ENCODE data around the gene NSUN6.

NSUN6 gene

DNA sequence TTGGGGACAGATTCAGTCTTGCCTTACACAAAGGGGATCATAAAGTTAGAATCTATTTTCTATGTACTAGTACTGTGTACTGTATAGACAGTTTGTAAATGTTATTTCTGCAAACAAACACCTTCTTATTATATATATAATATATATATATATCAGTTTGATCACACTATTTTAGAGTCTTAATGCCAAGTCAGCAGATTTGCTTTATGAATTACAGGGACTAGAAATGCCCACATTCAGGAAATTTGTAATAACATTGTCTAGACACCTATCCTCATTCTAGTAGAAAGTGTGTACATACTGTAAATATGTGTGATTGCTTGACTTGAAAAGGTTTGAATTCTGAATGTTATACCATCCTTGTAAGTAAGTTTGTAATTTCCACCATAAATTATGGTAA lies 111.2 kb downstream of the NSUN6 start:
- Histone ChIP-seq H3K27me3 (ENCODE audit: control insufficient read depth, insufficient read depth, low read length, poor library complexity, severe bottlenecking) (no peaks in the 10 kb centered on the region), H3K9me3 (ENCODE audit: control insufficient read depth, low read length) (no peaks in the 10 kb centered on the region), H3K4me1 (ENCODE audit: control insufficient read depth, insufficient read depth, low read length) (no peaks in the 10 kb centered on the region), H3K4me3 (ENCODE audit: insufficient read depth, low read depth, low read length) (no peak overlapping the region), H3K27ac (ENCODE audit: insufficient read depth, low read depth, low read length, poor library complexity, severe bottlenecking) (no peak overlapping the region), H3K36me3 (ENCODE audit: control insufficient read depth, insufficient read depth, low read length) (peaks cover 11% of the 10 kb centered on the region)

GRCh38 chr10:18539335-18539734 lies 112.1 kb downstream of the NSUN6 start:
- Histone ChIP-seq H3K36me3 (ENCODE audit: control insufficient read depth, insufficient read depth, low read length) (peaks cover 11% of the 10 kb centered on the region), H3K27ac (ENCODE audit: insufficient read depth, low read depth, low read length, poor library complexity, severe bottlenecking) (no peak overlapping the region), H3K27me3 (ENCODE audit: control insufficient read depth, insufficient read depth, low read length, poor library complexity, severe bottlenecking) (no peaks in the 10 kb centered on the region), H3K9me3 (ENCODE audit: control insufficient read depth, low read length) (no peaks in the 10 kb centered on the region), H3K4me3 (ENCODE audit: insufficient read depth, low read depth, low read length) (no peak overlapping the region), H3K4me1 (ENCODE audit: control insufficient read depth, insufficient read depth, low read length) (no peaks in the 10 kb centered on the region)
- WGBS, 2 experiments: 86 to 93% methylated on average over 21 to 22 of the region's 22 CpGs

- 95 to 100% methylated on average over 3 to 5 of the region's 5 CpGs for WGBS, 2 experiments
Observed at GRCh38 chr10:18533896-18534295, 117.5 kb downstream of the NSUN6 start.

GRCh38 chr10:18532881-18533535 lies 118.4 kb downstream of the NSUN6 start:
- 93 to 95% methylated on average over 5 to 7 of the region's 7 CpGs for WGBS, 2 experiments
- H3K27me3 ChIP-seq (ENCODE audit: control insufficient read depth, insufficient read depth, low read length, poor library complexity, severe bottlenecking): no peaks in the 10 kb centered on the region

More at GRCh38 chr10:18533896-18534295, 117.5 kb downstream of the NSUN6 start:
- Histone ChIP-seq H3K9me3 (ENCODE audit: control insufficient read depth, low read length) (no peaks in the 10 kb centered on the region), H3K27me3 (ENCODE audit: control insufficient read depth, insufficient read depth, low read length, poor library complexity, severe bottlenecking) (no peaks in the 10 kb centered on the region), H3K27ac (ENCODE audit: insufficient read depth, low read depth, low read length, poor library complexity, severe bottlenecking) (no peak overlapping the region), H3K4me1 (ENCODE audit: control insufficient read depth, insufficient read depth, low read length) (no peaks in the 10 kb centered on the region), H3K4me3 (ENCODE audit: insufficient read depth, low read depth, low read length) (no peak overlapping the region), H3K36me3 (ENCODE audit: control insufficient read depth, insufficient read depth, low read length) (no peaks in the 10 kb centered on the region)

DNA sequence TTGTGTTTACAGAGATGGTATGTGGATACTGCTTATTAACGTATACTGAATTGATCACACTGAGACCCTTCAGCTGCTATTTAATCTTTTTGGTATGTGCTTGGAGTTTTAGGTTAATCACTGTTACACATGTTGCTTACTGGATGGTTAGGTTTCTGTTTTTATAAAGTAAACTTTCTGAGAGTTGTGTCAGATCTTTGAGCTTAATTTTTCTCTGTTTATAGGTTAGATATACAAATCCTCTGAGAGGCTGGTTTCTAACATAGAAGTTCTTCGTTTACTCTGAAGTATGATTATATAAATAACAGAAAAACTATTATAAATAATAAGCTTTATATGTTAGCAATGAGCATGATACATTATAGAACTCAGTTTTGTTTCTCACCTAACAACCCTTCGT lies 123.1 kb downstream of the NSUN6 start:
- no peaks in the 10 kb centered on the region for H3K9me3 ChIP-seq (ENCODE audit: control insufficient read depth, low read length)
- no peak overlapping the region for H3K27ac ChIP-seq (ENCODE audit: insufficient read depth, low read depth, low read length, poor library complexity, severe bottlenecking)
- 86 to 98% methylated on average over 1 of the region's 3 CpGs for WGBS, 2 experiments
- no peaks in the 10 kb centered on the region for H3K36me3 ChIP-seq (ENCODE audit: control insufficient read depth, insufficient read depth, low read length)
- no peaks in the 10 kb centered on the region for H3K4me1 ChIP-seq (ENCODE audit: control insufficient read depth, insufficient read depth, low read length)
- H3K4me3 ChIP-seq (ENCODE audit: insufficient read depth, low read depth, low read length): no peak overlapping the region
- H3K27me3 ChIP-seq (ENCODE audit: control insufficient read depth, insufficient read depth, low read length, poor library complexity, severe bottlenecking): no peaks in the 10 kb centered on the region

More at GRCh38 chr10:18532881-18533535, 118.4 kb downstream of the NSUN6 start:
- Histone ChIP-seq H3K36me3 (ENCODE audit: control insufficient read depth, insufficient read depth, low read length) (no peaks in the 10 kb centered on the region), H3K4me1 (ENCODE audit: control insufficient read depth, insufficient read depth, low read length) (no peaks in the 10 kb centered on the region), H3K9me3 (ENCODE audit: control insufficient read depth, low read length) (no peaks in the 10 kb centered on the region), H3K27ac (ENCODE audit: insufficient read depth, low read depth, low read length, poor library complexity, severe bottlenecking) (no peak overlapping the region), H3K4me3 (ENCODE audit: insufficient read depth, low read depth, low read length) (no peak overlapping the region)

- Histone ChIP-seq H3K4me3 (ENCODE audit: insufficient read depth, low read depth, low read length) (no peak overlapping the region), H3K27ac (ENCODE audit: insufficient read depth, low read depth, low read length, poor library complexity, severe bottlenecking) (no peak overlapping the region), H3K27me3 (ENCODE audit: control insufficient read depth, insufficient read depth, low read length, poor library complexity, severe bottlenecking) (no peaks in the 10 kb centered on the region), H3K36me3 (ENCODE audit: control insufficient read depth, insufficient read depth, low read length) (no peaks in the 10 kb centered on the region), H3K4me1 (ENCODE audit: control insufficient read depth, insufficient read depth, low read length) (no peaks in the 10 kb centered on the region), H3K9me3 (ENCODE audit: control insufficient read depth, low read length) (no peaks in the 10 kb centered on the region)
- 95 to 99% methylated on average over 2 of the region's 2 CpGs for WGBS, 2 experiments
Observed at GRCh38 chr10:18527687-18528086, 123.7 kb downstream of the NSUN6 start.

DNA sequence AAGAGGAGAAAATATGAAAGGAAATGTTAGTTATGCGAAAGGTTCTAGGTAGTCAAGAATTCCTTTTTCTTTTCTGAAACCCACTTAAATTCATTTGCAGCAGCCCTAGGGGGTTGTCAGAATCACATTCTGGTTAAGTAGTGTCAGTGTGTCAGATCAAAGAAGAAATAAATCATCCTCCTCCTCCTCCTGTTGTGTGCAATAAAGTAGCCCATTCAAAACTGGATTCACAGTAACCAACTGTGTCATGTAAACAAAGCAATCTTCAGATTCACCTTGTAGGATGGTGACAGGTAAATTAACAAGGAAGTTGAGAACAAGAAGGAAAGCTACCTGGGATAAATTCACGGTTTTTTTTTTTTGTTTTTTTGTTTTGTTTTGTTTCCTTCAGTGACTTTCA lies 127.5 kb downstream of the NSUN6 start:
- Histone ChIP-seq H3K4me3 (ENCODE audit: insufficient read depth, low read depth, low read length) (no peak overlapping the region), H3K36me3 (ENCODE audit: control insufficient read depth, insufficient read depth, low read length) (no peaks in the 10 kb centered on the region)
- 83 to 93% methylated on average over 2 of the region's 2 CpGs for WGBS, 2 experiments

DNA sequence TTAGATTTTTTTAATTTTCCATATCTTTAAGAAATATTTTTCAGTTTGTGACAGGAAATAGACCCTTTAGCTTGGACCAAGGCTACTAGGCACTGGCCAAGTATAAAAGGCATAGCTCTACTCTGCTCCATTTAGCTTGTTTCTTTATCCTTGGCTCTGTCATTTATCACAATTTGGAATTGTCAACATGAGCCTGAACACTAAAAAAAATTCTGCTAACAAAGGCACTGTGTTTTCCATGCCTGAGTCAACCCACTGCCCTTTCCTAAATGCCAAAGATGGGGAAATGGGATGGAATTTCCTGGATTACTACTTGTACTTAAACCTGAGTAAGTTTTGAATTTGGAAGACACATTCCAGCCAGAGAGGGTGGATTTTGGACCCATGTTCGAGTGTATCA lies 128.4 kb downstream of the NSUN6 start:
- Histone ChIP-seq H3K27me3 (ENCODE audit: control insufficient read depth, insufficient read depth, low read length, poor library complexity, severe bottlenecking) (no peaks in the 10 kb centered on the region), H3K4me3 (ENCODE audit: insufficient read depth, low read depth, low read length) (no peak overlapping the region), H3K36me3 (ENCODE audit: control insufficient read depth, insufficient read depth, low read length) (no peaks in the 10 kb centered on the region), H3K27ac (ENCODE audit: insufficient read depth, low read depth, low read length, poor library complexity, severe bottlenecking) (no peak overlapping the region), H3K4me1 (ENCODE audit: control insufficient read depth, insufficient read depth, low read length) (no peaks in the 10 kb centered on the region), H3K9me3 (ENCODE audit: control insufficient read depth, low read length) (no peaks in the 10 kb centered on the region)
- 60 to 92% methylated on average over 1 of the region's 1 CpG for WGBS, 2 experiments

More for the DNA sequence above, 127.5 kb downstream of the NSUN6 start:
- Histone ChIP-seq H3K9me3 (ENCODE audit: control insufficient read depth, low read length) (no peaks in the 10 kb centered on the region), H3K27me3 (ENCODE audit: control insufficient read depth, insufficient read depth, low read length, poor library complexity, severe bottlenecking) (no peaks in the 10 kb centered on the region), H3K27ac (ENCODE audit: insufficient read depth, low read depth, low read length, poor library complexity, severe bottlenecking) (no peak overlapping the region), H3K4me1 (ENCODE audit: control insufficient read depth, insufficient read depth, low read length) (no peaks in the 10 kb centered on the region)

DNA sequence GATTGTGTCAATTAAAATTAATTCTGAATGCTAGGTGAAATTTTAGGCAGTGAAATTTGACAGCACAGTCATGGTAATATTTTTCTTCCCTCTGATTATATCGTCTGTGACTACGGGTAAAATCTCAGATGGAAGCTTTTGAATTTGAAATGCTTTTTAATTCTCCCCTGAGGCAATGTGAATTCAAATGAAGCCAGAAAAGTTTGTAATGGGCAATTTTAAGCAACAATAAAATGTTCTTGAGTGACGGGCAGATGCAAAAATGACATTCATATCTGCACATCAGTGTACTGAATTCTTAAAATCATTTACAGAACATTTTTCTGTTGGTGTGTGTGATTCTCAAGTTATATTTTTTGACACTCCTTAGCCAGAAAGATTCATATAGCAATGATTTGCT lies 134.5 kb downstream of the NSUN6 start:
- 93 to 98% methylated on average over 3 of the region's 3 CpGs for WGBS, 2 experiments
- H3K9me3 ChIP-seq (ENCODE audit: control insufficient read depth, low read length): no peaks in the 10 kb centered on the region
- no peaks in the 10 kb centered on the region for H3K36me3 ChIP-seq (ENCODE audit: control insufficient read depth, insufficient read depth, low read length)
- no peaks in the 10 kb centered on the region for H3K4me1 ChIP-seq (ENCODE audit: control insufficient read depth, insufficient read depth, low read length)
- no peaks in the 10 kb centered on the region for H3K27me3 ChIP-seq (ENCODE audit: control insufficient read depth, insufficient read depth, low read length, poor library complexity, severe bottlenecking)
- H3K4me3 ChIP-seq (ENCODE audit: insufficient read depth, low read depth, low read length): no peak overlapping the region
- H3K27ac ChIP-seq (ENCODE audit: insufficient read depth, low read depth, low read length, poor library complexity, severe bottlenecking): no peak overlapping the region

DNA sequence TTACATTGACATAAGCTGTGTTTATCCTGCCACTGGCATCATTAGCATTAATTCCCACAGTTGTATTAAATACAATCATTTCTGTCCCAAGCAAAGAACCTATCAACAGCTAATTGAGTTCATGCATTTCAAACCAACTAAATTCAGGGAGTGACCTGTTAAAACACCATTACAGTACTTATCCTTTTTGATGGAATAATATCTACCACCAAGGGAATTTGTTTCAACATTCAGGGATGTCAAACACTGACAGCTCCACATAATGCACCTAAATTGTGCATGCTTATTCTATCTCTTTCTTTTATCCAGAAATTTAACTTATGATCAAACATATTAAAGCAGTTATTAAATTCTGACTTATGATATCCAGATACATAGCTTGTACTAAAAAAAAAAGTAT lies 136.8 kb downstream of the NSUN6 start:
- no peak overlapping the region for H3K4me3 ChIP-seq (ENCODE audit: insufficient read depth, low read depth, low read length)
- no peaks in the 10 kb centered on the region for H3K36me3 ChIP-seq (ENCODE audit: control insufficient read depth, insufficient read depth, low read length)
- H3K27ac ChIP-seq (ENCODE audit: insufficient read depth, low read depth, low read length, poor library complexity, severe bottlenecking): no peak overlapping the region
- no peaks in the 10 kb centered on the region for H3K9me3 ChIP-seq (ENCODE audit: control insufficient read depth, low read length)
- no peaks in the 10 kb centered on the region for H3K4me1 ChIP-seq (ENCODE audit: control insufficient read depth, insufficient read depth, low read length)
- H3K27me3 ChIP-seq (ENCODE audit: control insufficient read depth, insufficient read depth, low read length, poor library complexity, severe bottlenecking): no peaks in the 10 kb centered on the region

DNA sequence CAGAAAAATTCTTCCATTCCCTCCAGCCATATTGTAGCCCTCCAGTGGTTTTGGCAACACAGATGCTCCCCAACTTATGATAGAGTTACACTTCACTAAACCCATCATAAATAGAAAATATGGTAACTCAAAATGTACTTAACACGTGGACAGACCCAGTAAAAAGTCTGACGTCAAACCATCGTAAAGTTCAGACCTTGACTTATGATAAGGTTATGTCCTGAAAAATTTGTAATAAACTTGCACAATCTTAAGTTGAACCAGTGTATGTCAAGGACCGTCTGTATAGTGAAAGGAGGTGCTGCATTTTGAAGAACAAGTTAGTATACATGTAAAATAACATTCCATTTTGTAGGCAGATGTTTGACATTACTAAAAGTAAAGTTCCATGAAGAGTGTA lies 142.8 kb downstream of the NSUN6 start:
- WGBS, 2 experiments: 93 to 94% methylated on average over 4 of the region's 4 CpGs
- Histone ChIP-seq H3K27ac (ENCODE audit: insufficient read depth, low read depth, low read length, poor library complexity, severe bottlenecking) (no peak overlapping the region), H3K36me3 (ENCODE audit: control insufficient read depth, insufficient read depth, low read length) (no peaks in the 10 kb centered on the region), H3K9me3 (ENCODE audit: control insufficient read depth, low read length) (no peaks in the 10 kb centered on the region), H3K27me3 (ENCODE audit: control insufficient read depth, insufficient read depth, low read length, poor library complexity, severe bottlenecking) (no peaks in the 10 kb centered on the region), H3K4me3 (ENCODE audit: insufficient read depth, low read depth, low read length) (no peak overlapping the region), H3K4me1 (ENCODE audit: control insufficient read depth, insufficient read depth, low read length) (no peaks in the 10 kb centered on the region)

Measured in ectodermal cell (in vitro differentiated cells).